ENCODE data around the gene ING1.
"Not testable (repeated sequence)": the region's sequence is repeated elsewhere in the genome, so short reads cannot be mapped to it uniquely, and the experiment has no call there.

The ING1 gene

DNA sequence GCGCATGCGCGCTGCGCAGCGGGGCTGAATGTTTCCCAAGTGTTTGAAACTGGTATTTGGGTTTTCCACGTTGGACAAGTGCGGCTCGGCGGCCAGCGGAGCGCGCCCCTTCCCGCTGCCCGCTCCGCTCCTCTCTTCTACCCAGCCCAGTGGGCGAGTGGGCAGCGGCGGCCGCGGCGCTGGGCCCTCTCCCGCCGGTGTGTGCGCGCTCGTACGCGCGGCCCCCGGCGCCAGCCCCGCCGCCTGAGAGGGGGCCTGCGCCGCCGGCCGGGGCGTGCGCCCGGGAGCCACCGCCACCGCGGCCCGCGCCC lies at the start of gene ING1:
ING1 (plus strand) TSS at position 59 of the 311 bp plus-strand sequence. CDS start 450 bp downstream, outside the sequence.
- FAIRE-seq = no peak
- DNase-seq (ENCODE audit: insufficient read length, low spot score) = no peak

DNA sequence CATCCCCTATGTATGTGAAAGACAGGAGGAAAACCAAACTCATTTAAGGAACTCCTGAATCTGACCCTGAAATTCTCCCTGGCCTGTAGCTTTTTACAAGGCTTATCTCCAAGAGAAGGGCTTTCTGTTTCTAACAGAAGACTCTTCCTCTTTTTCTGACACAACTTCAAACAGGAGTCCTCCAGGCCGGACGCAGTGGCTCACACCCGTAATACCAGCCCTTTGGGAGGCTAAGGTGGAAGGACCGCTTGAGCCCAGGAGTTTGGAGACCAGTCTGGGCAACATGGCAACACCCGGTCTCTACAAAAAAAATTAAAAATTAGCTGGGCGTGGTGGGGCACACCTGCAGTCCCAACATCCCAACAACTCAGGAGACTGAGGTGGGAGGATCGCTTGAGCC lies 49.5 kb upstream of the ING1 start:
- no peak for FAIRE-seq
- no peak for DNase-seq (ENCODE audit: insufficient read length, low spot score)
- no peak for TF ChIP-seq CTCF (IDR thresholded peaks at IDR 0.05; ENCODE audit: insufficient read depth, missing control alignments)

More for the DNA sequence above, at the start of gene ING1:
- no peak for TF ChIP-seq CTCF (IDR thresholded peaks at IDR 0.05; ENCODE audit: insufficient read depth, missing control alignments)

DNA sequence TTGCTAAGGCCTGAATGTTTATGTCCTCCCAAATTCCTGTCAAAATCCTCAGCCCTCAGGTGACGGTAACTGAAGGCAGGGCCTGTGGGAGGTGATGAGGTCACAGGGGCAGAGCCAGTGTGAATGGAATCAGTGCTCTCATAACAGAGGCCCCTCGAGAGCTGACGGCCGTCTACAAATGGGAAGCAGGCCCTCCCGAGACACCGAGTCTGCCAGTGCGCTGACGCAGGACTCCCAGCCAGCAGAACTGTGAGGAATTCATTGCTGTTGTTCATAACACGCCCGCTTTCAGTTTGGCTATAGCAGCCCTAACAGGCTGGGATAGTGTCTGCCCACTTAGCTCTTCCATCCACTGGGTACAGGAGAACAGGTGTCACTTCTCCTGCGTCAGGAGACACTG lies 48.8 kb upstream of the ING1 start:
- DNase-seq (ENCODE audit: insufficient read length, low spot score) (no peak), FAIRE-seq (no peak)
- no peak for TF ChIP-seq CTCF (IDR thresholded peaks at IDR 0.05; ENCODE audit: insufficient read depth, missing control alignments)

DNA sequence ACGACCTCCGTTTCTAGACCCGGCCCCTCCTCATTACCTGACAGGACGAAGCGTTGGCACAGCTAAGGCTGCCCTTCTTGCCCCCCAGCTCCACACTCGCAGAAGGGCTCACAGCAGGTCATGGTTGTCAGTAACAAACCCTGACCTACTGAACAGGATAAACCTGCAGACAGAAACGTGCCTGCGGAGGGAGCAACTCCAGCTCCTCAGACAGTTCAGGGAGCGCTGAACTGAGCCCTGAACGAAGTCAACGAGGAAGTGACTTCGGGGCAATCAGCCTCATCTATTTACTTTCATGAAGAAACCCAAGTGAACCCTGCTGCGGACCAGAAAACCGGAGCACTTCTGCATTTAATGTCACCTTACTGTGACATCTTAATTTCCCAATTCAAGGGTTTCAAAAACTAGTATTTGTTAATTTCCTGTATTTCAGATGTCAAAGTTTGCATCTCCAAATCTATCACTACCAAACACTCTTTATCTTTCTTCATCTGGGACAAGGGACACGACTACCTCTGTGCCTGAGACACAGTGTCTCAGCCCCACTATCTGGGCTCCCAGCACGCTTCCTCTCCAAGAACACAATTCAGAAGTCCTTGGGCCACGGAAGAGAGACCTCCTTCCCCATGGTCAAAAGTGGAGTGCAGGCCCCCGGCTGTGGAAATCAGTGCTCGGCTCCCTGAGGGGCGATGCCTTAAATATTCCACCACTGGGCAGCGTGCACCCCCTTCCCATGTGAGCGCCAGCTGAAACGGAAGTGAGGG lies 47.8 kb upstream of the ING1 start:
- TF ChIP-seq CTCF (IDR thresholded peaks at IDR 0.05; ENCODE audit: insufficient read depth, missing control alignments) = no peak
- FAIRE-seq = no peak
- DNase-seq (ENCODE audit: insufficient read length, low spot score) = no peak

DNA sequence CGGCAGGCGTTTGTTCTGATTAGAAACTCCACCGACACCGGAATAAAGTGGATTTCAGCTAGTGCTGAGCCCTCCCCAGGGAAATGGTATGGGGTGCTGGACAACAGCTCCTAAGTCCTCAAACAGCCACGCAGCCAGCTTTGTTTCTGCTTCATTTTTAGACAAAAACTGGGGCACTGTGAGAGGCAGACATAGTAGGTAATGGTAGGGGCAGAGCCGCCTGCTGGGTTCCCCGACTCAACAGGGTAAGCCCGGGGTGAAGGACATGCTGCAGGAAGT lies 47.3 kb upstream of the ING1 start:
- FAIRE-seq = no peak
- DNase-seq (ENCODE audit: insufficient read length, low spot score) = no peak
- TF ChIP-seq CTCF (IDR thresholded peaks at IDR 0.05; ENCODE audit: insufficient read depth, missing control alignments) = no peak

DNA sequence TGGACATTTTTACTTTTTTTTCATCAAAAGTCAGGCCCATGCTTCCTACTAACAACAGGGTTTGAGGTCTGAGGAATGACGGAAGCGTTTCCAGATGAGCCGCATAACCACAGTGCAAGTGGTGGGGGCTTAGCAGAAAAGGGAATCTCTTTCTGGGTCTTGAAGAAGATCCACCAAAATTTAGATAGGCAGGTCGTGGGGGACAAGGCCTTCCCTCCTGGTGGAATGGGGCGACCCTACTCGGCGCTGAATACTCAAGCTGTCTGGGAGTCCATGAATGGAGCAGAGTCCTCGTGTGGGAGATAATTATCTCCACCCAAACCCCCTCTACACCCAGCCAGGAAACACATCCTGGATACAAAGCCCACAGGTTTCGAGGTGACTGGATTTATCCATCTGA lies 44.5 kb upstream of the ING1 start:
- TF ChIP-seq CTCF (IDR thresholded peaks at IDR 0.05; ENCODE audit: insufficient read depth, missing control alignments) = no peak
- FAIRE-seq = no peak
- DNase-seq (ENCODE audit: insufficient read length, low spot score) = no peak

- FAIRE-seq; DNase-seq (ENCODE audit: insufficient read length, low spot score): not testable (repeated sequence)
These were observed 43.7 kb upstream of the ING1 start for GRCh38 chr13:110669814-110670213.

Data from D721Med (cell line).